Activated T-cell treated with anti-CD3 and anti-CD28 coated beads for 1 hour (primary cell): ENCODE results near the gene SMIM11.
"Not testable (repeated sequence)": the region's sequence is repeated elsewhere in the genome, so short reads cannot be mapped to it uniquely, and the experiment has no call there.

Experiments used
- DNase-seq: peaks from one replicate; pipeline ENCODE4 v3.0.0-alpha.2; 2020; ENCODE audit warnings: low read depth

The SMIM11 gene

GRCh38 chr21:34355570-34355969 lies 19.7 kb upstream of the SMIM11 start:
- DNase-seq, result no peak

- no peak for DNase-seq
Measured at GRCh38 chr21:34357889-34358288, 17.4 kb upstream of the SMIM11 start.

- DNase-seq, result no peak
Measured at GRCh38 chr21:34358866-34359265, 16.4 kb upstream of the SMIM11 start.

- DNase-seq, result no peak
Measured at GRCh38 chr21:34360488-34361241, 14.6 kb upstream of the SMIM11 start.

- DNase-seq, result no peak
Measured at GRCh38 chr21:34362136-34362444, 13.2 kb upstream of the SMIM11 start.

- no peak for DNase-seq
Measured at GRCh38 chr21:34362670-34363069, 12.6 kb upstream of the SMIM11 start.

GRCh38 chr21:34363733-34364132 lies 11.6 kb upstream of the SMIM11 start, which contains the start of gene KCNE2:
TSS of gene KCNE2 (plus strand) at chr21:34364006. CDS start at chr21:34370479, 6,473 bp downstream.
- DNase-seq, result no peak

GRCh38 chr21:34364921-34365320 lies 10.4 kb upstream of the SMIM11 start:
- DNase-seq, result no peak

- no peak for DNase-seq
Measured at GRCh38 chr21:34365809-34366208, 9.5 kb upstream of the SMIM11 start.

- DNase-seq, result peak; percentile 13
Measured at GRCh38 chr21:34367320-34367935, 7.9 kb upstream of the SMIM11 start.

- DNase-seq, result no peak
Measured at GRCh38 chr21:34369741-34370140, 5.6 kb upstream of the SMIM11 start.

- DNase-seq, result no peak
Measured at GRCh38 chr21:34372321-34372720, 3.0 kb upstream of the SMIM11 start.

GRCh38 chr21:34374462-34374861 lies 845 bp upstream of the SMIM11 start:
- DNase-seq, result not testable (repeated sequence)

GRCh38 chr21:34375619-34375972 lies 289 bp downstream of the SMIM11 start:
- DNase-seq, result not testable (repeated sequence)

- DNase-seq, result not testable (repeated sequence)
Measured at GRCh38 chr21:34383138-34383537, 7.8 kb downstream of the SMIM11 start.

GRCh38 chr21:34383724-34384415 lies 8.6 kb downstream of the SMIM11 start:
- not testable (repeated sequence) for DNase-seq

- not testable (repeated sequence) for DNase-seq
Measured at GRCh38 chr21:34400522-34400921, 25.2 kb downstream of the SMIM11 start.

- not testable (repeated sequence) for DNase-seq
Measured at GRCh38 chr21:34404742-34405141, 29.4 kb downstream of the SMIM11 start.

- DNase-seq, result not testable (repeated sequence)
Measured at GRCh38 chr21:34405686-34406085, 30.4 kb downstream of the SMIM11 start.

GRCh38 chr21:34406102-34406501 lies 30.8 kb downstream of the SMIM11 start:
- DNase-seq, result not testable (repeated sequence)

- DNase-seq, result not testable (repeated sequence)
Measured at GRCh38 chr21:34406676-34407075, 31.4 kb downstream of the SMIM11 start.

GRCh38 chr21:34407294-34407693 lies 32.0 kb downstream of the SMIM11 start:
- not testable (repeated sequence) for DNase-seq

- not testable (repeated sequence) for DNase-seq
Measured at GRCh38 chr21:34417448-34418077, 42.3 kb downstream of the SMIM11 start.
